A549 treated with GW870086 at 1 μM for 4 hours (cell line): ENCODE measurements around the gene CES3. TPM values are rescaled to one million over a fixed set of nuclear protein-coding genes. Genes with fewer than 3 reads are reported as not detected.

ENCODE experiments used
- total RNA-seq: library from RNA; stranded (reverse); fragments of 200-300 nt; extraction: Qiagen RNA extraction; gene quantifications from 5 replicates; pipeline ENCODE4 v1.2.3, GENCODE V29; 2022; ENCODE audit warnings: low read depth

The CES3 gene, protein sequence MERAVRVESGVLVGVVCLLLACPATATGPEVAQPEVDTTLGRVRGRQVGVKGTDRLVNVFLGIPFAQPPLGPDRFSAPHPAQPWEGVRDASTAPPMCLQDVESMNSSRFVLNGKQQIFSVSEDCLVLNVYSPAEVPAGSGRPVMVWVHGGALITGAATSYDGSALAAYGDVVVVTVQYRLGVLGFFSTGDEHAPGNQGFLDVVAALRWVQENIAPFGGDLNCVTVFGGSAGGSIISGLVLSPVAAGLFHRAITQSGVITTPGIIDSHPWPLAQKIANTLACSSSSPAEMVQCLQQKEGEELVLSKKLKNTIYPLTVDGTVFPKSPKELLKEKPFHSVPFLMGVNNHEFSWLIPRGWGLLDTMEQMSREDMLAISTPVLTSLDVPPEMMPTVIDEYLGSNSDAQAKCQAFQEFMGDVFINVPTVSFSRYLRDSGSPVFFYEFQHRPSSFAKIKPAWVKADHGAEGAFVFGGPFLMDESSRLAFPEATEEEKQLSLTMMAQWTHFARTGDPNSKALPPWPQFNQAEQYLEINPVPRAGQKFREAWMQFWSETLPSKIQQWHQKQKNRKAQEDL
- total RNA-seq: 1.8 to 2.5 TPM (median 2.3 TPM) in 5 replicates

DNA sequence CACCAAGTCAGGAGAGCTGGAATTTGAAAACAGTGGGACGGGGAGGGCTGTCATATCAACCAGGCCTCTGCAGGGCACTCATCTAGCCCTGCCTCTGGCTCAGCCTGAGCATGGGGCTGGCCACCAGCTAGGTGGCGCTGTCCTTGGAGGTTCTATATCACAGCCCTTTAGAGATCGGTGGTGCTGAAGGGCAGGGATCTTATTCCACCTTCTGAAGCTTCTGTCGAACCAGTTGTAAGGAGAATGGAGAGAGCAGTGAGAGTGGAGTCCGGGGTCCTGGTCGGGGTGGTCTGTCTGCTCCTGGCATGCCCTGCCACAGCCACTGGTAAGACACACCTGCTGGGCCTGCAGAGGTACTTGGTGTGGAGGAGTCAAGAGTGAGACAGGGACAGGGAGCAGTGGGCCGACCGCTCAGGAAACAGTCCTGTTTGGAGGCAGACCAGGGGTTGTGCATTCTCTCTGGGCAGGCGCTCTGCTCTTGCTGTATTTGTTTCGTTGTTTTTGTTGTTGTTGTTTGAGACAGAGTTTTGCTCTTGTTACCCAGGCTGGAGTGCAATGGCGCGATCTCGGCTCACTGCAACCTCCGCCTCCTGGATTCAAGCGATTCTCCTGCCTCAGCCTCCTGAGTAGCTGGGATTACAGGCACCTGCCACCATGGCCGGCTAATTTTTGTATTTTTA, at the start of gene CES3:
CES3 (plus strand) TSS at position 202 of the 680 bp plus-strand sequence; CDS start at position 244, 42 bp downstream.

GRCh38 chr16:66918803-66919568, 42.1 kb upstream of the CES3 start, which contains the start of gene CDH16:
TSS of gene CDH16 (minus strand) at chr16:66918885. CDS start at chr16:66918065, 820 bp downstream.

DNA sequence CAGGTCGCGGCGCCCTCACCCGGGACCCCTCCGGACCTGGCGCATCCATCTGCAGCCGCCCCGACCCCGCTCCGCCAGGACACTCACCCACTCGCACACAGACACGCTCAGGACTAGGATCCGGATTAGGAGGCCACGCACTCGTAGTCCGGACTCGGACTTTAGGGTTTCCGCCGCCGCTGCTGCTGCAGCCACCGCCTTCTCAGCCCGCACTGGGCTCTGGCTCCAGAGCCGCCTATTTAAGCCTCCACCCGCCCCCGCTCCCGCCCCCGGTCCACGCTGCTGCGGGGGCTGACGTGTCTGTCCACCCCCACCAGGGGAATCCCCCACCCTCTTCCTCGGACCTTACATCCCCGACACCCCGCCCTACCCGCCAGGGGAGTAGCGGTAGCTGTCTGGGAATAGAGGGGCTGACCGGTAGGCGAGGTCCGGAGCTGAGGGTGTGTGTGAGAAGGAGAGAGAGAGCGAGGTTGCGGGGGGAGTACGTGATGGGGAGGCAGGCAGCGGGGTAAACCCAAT, 35.7 kb upstream of the CES3 start, which contains the start of gene RRAD:
RRAD (minus strand) TSS at position 214 of the 519 bp plus-strand sequence. CDS start 356 bp downstream, outside the sequence.

GRCh38 chr16:66934138-66934838, 26.8 kb upstream of the CES3 start, which contains the start of gene CIAO2B:
TSS of gene CIAO2B (minus strand) at chr16:66934402. CDS start at chr16:66934364, 38 bp downstream.

DNA sequence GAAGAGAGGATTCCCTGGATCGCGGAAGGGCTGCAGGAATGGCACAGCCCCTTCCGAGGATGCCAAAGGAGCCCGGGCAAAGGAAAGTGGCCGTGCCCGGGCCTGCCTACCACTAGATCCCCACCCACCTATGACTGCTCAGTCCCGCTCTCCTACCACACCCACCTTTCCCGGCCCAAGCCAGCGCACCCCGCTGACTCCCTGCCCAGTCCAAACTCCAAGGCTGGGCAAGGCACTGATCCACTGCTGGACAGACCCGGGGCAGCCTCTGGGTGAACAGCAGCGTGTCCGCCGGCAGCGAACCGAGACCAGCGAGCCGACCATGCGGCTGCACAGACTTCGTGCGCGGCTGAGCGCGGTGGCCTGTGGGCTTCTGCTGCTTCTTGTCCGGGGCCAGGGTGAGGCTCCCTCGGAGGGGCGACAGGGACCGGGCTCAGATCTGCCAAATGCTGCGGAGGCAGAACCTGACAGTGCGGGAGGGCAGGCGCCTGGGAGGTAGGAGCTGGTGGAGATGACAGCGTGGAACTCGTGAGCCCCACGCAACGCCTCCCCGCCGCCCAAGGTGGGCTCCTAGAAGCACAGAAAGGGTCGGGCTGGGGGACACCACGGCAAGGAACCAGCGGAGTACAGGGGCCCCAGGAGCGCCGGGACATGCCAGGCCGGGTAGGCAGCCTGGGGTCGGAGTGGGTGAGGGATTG, 25.6 kb upstream of the CES3 start, which contains the start of gene CES2:
CES2 (plus strand) TSS at position 203 of the 698 bp plus-strand sequence; CDS start at position 323, 120 bp downstream.

DNA sequence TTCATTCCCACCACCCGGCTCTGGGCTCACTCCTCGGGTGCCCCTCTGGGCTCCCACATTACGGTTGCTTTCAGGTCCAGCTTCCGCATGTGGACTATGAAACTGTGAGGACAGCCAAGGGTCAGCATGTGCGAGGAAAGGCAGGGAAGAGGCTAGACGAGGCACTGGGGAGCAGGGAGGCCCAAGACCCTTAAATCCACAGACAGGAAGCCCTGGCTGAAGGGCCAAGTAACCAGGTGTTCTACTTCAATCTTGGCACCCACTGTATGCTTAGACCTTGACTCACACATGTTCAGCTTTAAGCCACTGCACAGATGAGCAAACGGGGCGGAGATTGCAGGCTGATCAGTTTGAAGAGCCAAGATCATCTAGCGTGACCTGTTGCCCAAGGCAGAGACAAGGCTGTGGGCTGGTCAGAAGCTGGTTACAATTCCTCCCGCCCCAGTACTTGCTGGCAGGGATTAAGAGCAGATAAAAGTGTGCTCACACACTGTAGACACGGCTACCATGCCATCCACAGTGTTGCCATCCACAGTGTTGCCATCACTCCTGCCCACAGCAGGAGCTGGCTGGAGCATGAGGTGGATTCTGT, 27.2 kb downstream of the CES3 start, which contains the start of gene CES4A:
CES4A (plus strand) TSS at position 393 of the 592 bp plus-strand sequence; CDS start at position 577, 184 bp downstream.

Other genes with a start within 250 kb of the CES3 start
- gene DYNC1LI2, start 209.7 kb upstream of the CES3 start, total RNA-seq: 36.7 to 58.9 TPM (median 55.7 TPM) in 5 replicates
- not detected in 5 replicates for gene TERB1, start 159.7 kb upstream of the CES3 start, total RNA-seq
- 55.9 to 74.8 TPM (median 66.5 TPM) in 5 replicates for gene NAE1, start 130.3 kb upstream of the CES3 start, total RNA-seq
- gene CA7, start 116.9 kb upstream of the CES3 start, total RNA-seq: not detected in 5 replicates
- 5.2 to 7.4 TPM (median 6.2 TPM) in 5 replicates for gene PDP2, start 80.8 kb upstream of the CES3 start, total RNA-seq
- 2.2 to 2.6 TPM (median 2.6 TPM) in 5 replicates for gene CDH16, start 42.4 kb upstream of the CES3 start, total RNA-seq
- gene RRAD, start 35.7 kb upstream of the CES3 start, total RNA-seq: 19.1 to 31.3 TPM (median 25.8 TPM) in 5 replicates
- 157 to 187 TPM (median 178 TPM) in 5 replicates for gene CIAO2B, start 26.9 kb upstream of the CES3 start, total RNA-seq
- 26.9 to 35.6 TPM (median 31.3 TPM) in 5 replicates for gene CES2, start 25.8 kb upstream of the CES3 start, total RNA-seq
- 1.8 to 2.7 TPM (median 2.0 TPM) in 5 replicates for gene CES4A, start 27.3 kb downstream of the CES3 start, total RNA-seq
- gene CBFB, start 67.9 kb downstream of the CES3 start, total RNA-seq: 46.6 to 53.6 TPM (median 51.6 TPM) in 5 replicates
- gene PHAF1, start 148.7 kb downstream of the CES3 start, total RNA-seq: 24.3 to 26.8 TPM (median 25.6 TPM) in 5 replicates
- gene B3GNT9, start 189.7 kb downstream of the CES3 start, total RNA-seq: 7.7 to 9.5 TPM (median 9.0 TPM) in 5 replicates
- 16.1 to 19.2 TPM (median 18.6 TPM) in 5 replicates for gene TRADD, start 198.6 kb downstream of the CES3 start, total RNA-seq
- gene FBXL8, start 198.7 kb downstream of the CES3 start, total RNA-seq: 3.4 to 9.0 TPM (median 8.0 TPM) in 5 replicates
- 11.9 to 16.5 TPM (median 13.2 TPM) in 5 replicates for gene HSF4, start 203.5 kb downstream of the CES3 start, total RNA-seq
- 76.4 to 107 TPM (median 89.9 TPM) in 5 replicates for gene NOL3, start 209.3 kb downstream of the CES3 start, total RNA-seq
- 5.4 to 8.4 TPM (median 6.3 TPM) in 5 replicates for gene MATCAP1, start 222.7 kb downstream of the CES3 start, total RNA-seq
- gene EXOC3L1, start 228.9 kb downstream of the CES3 start, total RNA-seq: 0.09 to 0.30 TPM (median 0.23 TPM) in 3 of 5 replicates, not detected in the others
- gene E2F4, start 230.9 kb downstream of the CES3 start, total RNA-seq: 82.2 to 98.8 TPM (median 95.1 TPM) in 5 replicates
- gene ELMO3, start 237.9 kb downstream of the CES3 start, total RNA-seq: 0.99 to 1.5 TPM (median 1.4 TPM) in 5 replicates